H1 (cell line): Measurements from ENCODE around the gene ZNF429. TPM values are rescaled to one million over a fixed set of nuclear protein-coding genes. Genes with fewer than 3 reads are reported as not detected.

Experiments
- CTCF ChIA-PET: fragments of 300-600 bp; sonication (Branson Sonifier 250); formaldehyde crosslinking; loops from one replicate; lab custom pipeline; 2021; ENCODE audit not compliant: partially characterized antibody; lab: Charles Lee
- POLR2A ChIA-PET: fragments of 300-600 bp; sonication (Branson Sonifier 250); formaldehyde crosslinking; loops from one replicate; lab custom pipeline; 2021; ENCODE audit warnings: inconsistent platforms; ENCODE audit not compliant: partially characterized antibody; lab: Charles Lee
- DNase-seq, 2 experiments: peaks; one replicate each; pipeline versions ENCODE4 v3.0.0 to v3.0.0-alpha.2; 2010 to 2022; ENCODE audit warnings: low spot score in 2 of 2, low read depth in 1 of 2, mixed read lengths in 1 of 2
- FAIRE-seq: peaks from 2 replicates; lab custom pipeline; 2011; peaks lifted over from hg19 to GRCh38; lab: Jason Lieb, UNC
- H2AFZ ChIP-seq: 2 replicates; pipeline ENCODE4 v1.8.1; 2012; ENCODE audit warnings: low read length, inconsistent platforms
- H2AK5ac ChIP-seq: 2 replicates; pipeline ENCODE4 v1.6.1; 2013; ENCODE audit warnings: low read depth, low read length
- H2BK120ac ChIP-seq: replicated peaks from 2 replicates; pipeline ENCODE3; 2013; ENCODE audit warnings: low read depth, low read length, inconsistent platforms
- H2BK12ac ChIP-seq: 2 replicates; pipeline ENCODE4 v1.6.1; 2013; ENCODE audit warnings: low read depth, low read length
- H2BK15ac ChIP-seq: 2 replicates; pipeline ENCODE4 v1.6.1; 2013; ENCODE audit warnings: low read length
- H2BK20ac ChIP-seq: 2 replicates; pipeline ENCODE4 v1.6.1; 2013; ENCODE audit warnings: low read length
- H2BK5ac ChIP-seq: 2 replicates; pipeline ENCODE4 v1.6.1; 2013; ENCODE audit warnings: low read depth, low read length
- H3K14ac ChIP-seq: 2 replicates; pipeline ENCODE4 v1.6.1; 2013; ENCODE audit warnings: inconsistent platforms; ENCODE audit not compliant: insufficient read length
- H3K18ac ChIP-seq: 2 replicates; pipeline ENCODE4 v1.6.1; 2013; ENCODE audit warnings: low read length; ENCODE audit errors: extremely low read depth
- H3K23ac ChIP-seq: 2 replicates; pipeline ENCODE4 v1.6.1; 2013; ENCODE audit warnings: inconsistent platforms; ENCODE audit not compliant: insufficient read length
- H3K23me2 ChIP-seq: 2 replicates; pipeline ENCODE4 v1.6.1; 2013; ENCODE audit warnings: low read depth, low read length
- H3K27ac ChIP-seq: 2 replicates; pipeline ENCODE4 v1.6.1; 2011; ENCODE audit warnings: low read depth, low read length, inconsistent platforms
- H3K27me3 ChIP-seq, 4 experiments: replicated peaks in 1 of 4; 1 replicate in 1 of 4; 2 replicates in 3 of 4; pipeline versions ENCODE4 v1.6.1 to v1.8.1; 2011 to 2013; ENCODE audit warnings: low read length in 3 of 4, mild to moderate bottlenecking in 3 of 4, inconsistent platforms in 2 of 4, mixed read lengths in 2 of 4, moderate library complexity in 1 of 4; ENCODE audit not compliant: control insufficient read depth in 3 of 4, insufficient read depth in 3 of 4; ENCODE audit errors: extremely low read depth in 1 of 4
- H3K36me3 ChIP-seq, 4 experiments: 2 replicates each; pipeline versions ENCODE4 v1.6.1 to v1.8.1; 2011 to 2013; ENCODE audit warnings: mild to moderate bottlenecking in 4 of 4, low read length in 3 of 4, moderate library complexity in 2 of 4, control low read depth in 1 of 4, inconsistent platforms in 1 of 4; ENCODE audit not compliant: insufficient read depth in 4 of 4, control insufficient read depth in 2 of 4
- H3K4ac ChIP-seq: replicated peaks from 2 replicates; pipeline ENCODE3; 2013; ENCODE audit warnings: low read length, low read depth, mixed read lengths, inconsistent platforms; ENCODE audit not compliant: insufficient read length
- H3K4me1 ChIP-seq, 4 experiments: replicated peaks in 1 of 4; 1 replicate in 1 of 4; 2 replicates in 3 of 4; pipeline versions ENCODE4 v1.6.1 to v1.8.1; 2011 to 2013; ENCODE audit warnings: low read length in 3 of 4, inconsistent platforms in 2 of 4, mixed read lengths in 1 of 4; ENCODE audit not compliant: insufficient read depth in 4 of 4, control insufficient read depth in 3 of 4
- H3K4me2 ChIP-seq, 2 experiments: 2 replicates each; pipeline versions ENCODE4 v1.6.1 to v1.8.1; 2011 to 2013; ENCODE audit warnings: low read depth in 2 of 2, low read length in 2 of 2, control low read depth in 1 of 2, inconsistent platforms in 1 of 2, mild to moderate bottlenecking in 1 of 2; ENCODE audit not compliant: insufficient read depth in 1 of 2
- H3K4me3 ChIP-seq, 4 experiments: fragments of 200-600, 300-600 bp in 1 of 4; sonication (generic), shearing (Covaris generic), sonication (Bioruptor Twin) in 1 of 4; 2 replicates each; pipeline versions ENCODE4 v1.5.1 to v1.8.1; 2011 to 2016; ENCODE audit warnings: low read length in 4 of 4, low read depth in 3 of 4, control low read depth in 2 of 4, inconsistent platforms in 2 of 4, mild to moderate bottlenecking in 2 of 4, mixed read lengths in 1 of 4, moderate library complexity in 1 of 4; ENCODE audit not compliant: insufficient read depth in 2 of 4; ENCODE audit errors: extremely low read depth in 1 of 4
- H3K56ac ChIP-seq: replicated peaks from 2 replicates; pipeline ENCODE3; 2013; ENCODE audit warnings: low read depth, mild to moderate bottlenecking, mixed read lengths, low read length, inconsistent platforms; ENCODE audit not compliant: insufficient read length
- H3K79me1 ChIP-seq: 2 replicates; pipeline ENCODE4 v1.6.1; 2013; ENCODE audit warnings: low read depth, low read length, control low read depth
- H3K79me2 ChIP-seq, 2 experiments: 2 replicates each; pipeline versions ENCODE4 v1.6.1 to v1.8.1; 2012 to 2013; ENCODE audit warnings: low read length in 2 of 2, mild to moderate bottlenecking in 2 of 2, inconsistent platforms in 1 of 2; ENCODE audit not compliant: insufficient read depth in 2 of 2, control insufficient read depth in 1 of 2
- H3K9ac ChIP-seq, 4 experiments: replicated peaks in 1 of 4; 1 replicate in 1 of 4; 2 replicates in 3 of 4; pipeline versions ENCODE4 v1.6.1 to v1.8.1; 2011 to 2013; ENCODE audit warnings: low read depth in 3 of 4, low read length in 3 of 4, control low read depth in 2 of 4, mild to moderate bottlenecking in 2 of 4, moderate library complexity in 2 of 4, inconsistent platforms in 1 of 4; ENCODE audit errors: extremely low read depth in 1 of 4
- H3K9me3 ChIP-seq, 2 experiments: 2 replicates each; pipeline versions ENCODE4 v1.6.1 to v1.8.1; 2012 to 2013; ENCODE audit warnings: mild to moderate bottlenecking in 2 of 2, moderate library complexity in 2 of 2, control low read depth in 1 of 2, inconsistent platforms in 1 of 2, low read depth in 1 of 2, low read length in 1 of 2, mixed read lengths in 1 of 2; ENCODE audit not compliant: insufficient read depth in 2 of 2
- H4K20me1 ChIP-seq, 2 experiments: replicated peaks in 1 of 2; 2 replicates each; pipeline versions ENCODE3 to v1.8.1; 2011 to 2013; ENCODE audit warnings: inconsistent platforms in 2 of 2, low read length in 2 of 2, mild to moderate bottlenecking in 1 of 2; ENCODE audit not compliant: insufficient read depth in 2 of 2, control insufficient read depth in 1 of 2
- H4K5ac ChIP-seq: 2 replicates; pipeline ENCODE4 v1.6.1; 2013; ENCODE audit warnings: low read length, low read depth, mixed read lengths, inconsistent platforms; ENCODE audit not compliant: insufficient read length
- H4K8ac ChIP-seq: 2 replicates; pipeline ENCODE4 v1.8.0; 2013; ENCODE audit warnings: mild to moderate bottlenecking, moderate library complexity, low read length, inconsistent platforms; ENCODE audit not compliant: insufficient read depth; ENCODE audit errors: extremely low read depth
- H4K91ac ChIP-seq: replicated peaks from 2 replicates; pipeline ENCODE3; 2013; ENCODE audit warnings: low read length, mixed read lengths, inconsistent platforms; ENCODE audit not compliant: insufficient read length
- CREB1 ChIP-seq: IDR thresholded peaks from 2 replicates; pipeline ENCODE4 v1.6.1; 2012; ENCODE audit warnings: inconsistent platforms
- FOSL1 ChIP-seq: IDR thresholded peaks from 2 replicates; pipeline ENCODE4 v1.6.1; 2011; ENCODE audit warnings: mild to moderate bottlenecking, low read depth, low read length, moderate library complexity; ENCODE audit not compliant: insufficient read depth
- POLR2AphosphoS5 ChIP-seq: IDR thresholded peaks from 2 replicates; pipeline ENCODE4 v1.6.1; 2011; ENCODE audit warnings: low read depth, low read length
- SAP30 ChIP-seq: fragments of 300-600 bp; sonication (generic); IDR thresholded peaks from 2 replicates; pipeline ENCODE4 v1.7.1; 2012; ENCODE audit warnings: low read length, moderate library complexity, mild to moderate bottlenecking, inconsistent platforms; ENCODE audit not compliant: insufficient read depth, insufficient replicate concordance
- SIRT6 ChIP-seq: IDR thresholded peaks from one replicate; pipeline ENCODE4 v1.7.1; 2012; ENCODE audit warnings: low read length, inconsistent platforms
- SP2 ChIP-seq: IDR thresholded peaks from 2 replicates; pipeline ENCODE4 v1.6.1; 2012; ENCODE audit warnings: mild to moderate bottlenecking, low read length, inconsistent platforms
- SUZ12 ChIP-seq: fragments of 200-600 bp; sonication (generic); IDR thresholded peaks from 2 replicates; pipeline ENCODE4 v1.6.1; 2012; ENCODE audit warnings: mild to moderate bottlenecking, inconsistent platforms, low read length, moderate library complexity, mixed read lengths
- TAF7 ChIP-seq: optimal IDR thresholded peaks from 2 replicates; pipeline ENCODE3; 2011; ENCODE audit warnings: low read depth, mild to moderate bottlenecking, inconsistent platforms, low read length, moderate library complexity, borderline replicate concordance
- WGBS, 2 experiments: shearing (Covaris generic) in 1 of 2; methylation state at CpG; one replicate each; pipeline versions ENCODE4 v1.1.6 to v1.1.7; 2013 to 2015; ENCODE audit warnings: low lambda C conversion rate in 2 of 2, mixed read lengths in 2 of 2, inconsistent platforms in 1 of 2, low coverage in 1 of 2, missing lambda C conversion rate in 1 of 2; ENCODE audit not compliant: insufficient replicate concordance in 2 of 2, insufficient coverage in 1 of 2, insufficient read length in 1 of 2; ENCODE audit errors: extremely low coverage in 1 of 2, missing lambda C conversion rate in 1 of 2; 5-methylcytosine and 5-hydroxymethylcytosine counted together
- polyA plus RNA-seq, 7 experiments: library from polyadenylated mRNA; depleted of rRNA in 3 of 7; stranded (reverse) in 5 of 7; unstranded in 2 of 7; fragments of >200 nt in 5 of 7; fragments of 200-250 nt in 2 of 7; gene quantifications; 1 replicate in 5 of 7; 2 replicates in 1 of 7; 4 replicates in 1 of 7; pipeline versions ENCODE4 v1.2.1 to v1.2.3, GENCODE V29; 2011 to 2013; ENCODE audit warnings: missing spikeins in 2 of 7, mixed read lengths in 2 of 7
- total RNA-seq: library from RNA; stranded (reverse); fragmentation: NEBNext Ultra II Directional; extraction: Animal tissue kit (Norgen Biotek cat#: 25700); gene quantifications from 2 replicates; pipeline ENCODE4 v1.2.1, GENCODE V29; 2021

ZNF429 gene
- total and polyA plus RNA-seq, 2 of the 8 experiments (the other 6 are each of a cell fraction or from before 2014, with no cell fraction given) = 10.9 to 15.0 TPM

DNA sequence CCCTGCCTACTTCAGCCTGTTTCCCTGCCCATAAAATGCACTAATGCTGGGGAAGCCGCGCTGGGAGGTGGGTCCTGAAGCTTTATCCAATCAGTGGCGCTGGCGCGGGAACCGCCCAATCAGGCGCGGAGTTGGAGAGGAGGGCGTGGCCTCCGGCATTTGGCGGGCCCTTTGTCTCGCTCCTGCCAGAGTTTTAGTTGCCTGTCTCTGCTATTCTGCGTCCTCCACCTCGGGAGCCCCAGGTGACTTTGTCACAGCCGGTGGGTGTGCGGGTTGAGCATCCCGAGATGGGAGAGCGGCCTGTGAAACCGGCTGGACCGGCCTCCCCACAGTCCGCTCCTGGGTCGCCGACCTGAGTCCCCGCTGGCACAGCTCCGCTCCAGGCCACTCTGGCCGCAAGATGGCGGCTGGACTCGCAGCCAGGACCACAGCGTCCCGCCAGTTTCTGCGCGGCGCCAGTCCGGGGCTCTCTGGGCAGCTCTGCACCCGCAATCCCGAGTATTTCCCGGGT is 30.7 kb upstream of the ZNF429 start:
- no peaks in the 10 kb centered on the region for H3K36me3 ChIP-seq
- no peak overlapping the region for H2AFZ ChIP-seq
- TF ChIP-seq FOSL1 (no peak), TAF7 (peak; percentile 80), SP2 (no peak; the same call in 1 of the 2 replicates), SIRT6 (no peak), SAP30 (no peak), SUZ12 (no peak), POLR2AphosphoS5 (peak; percentile 85), CREB1 (no peak)

More for the DNA sequence above, 30.7 kb upstream of the ZNF429 start:
- no peak overlapping the region for H2BK5ac ChIP-seq
- peak; percentile 82 for FAIRE-seq
- H2BK120ac ChIP-seq = no peak overlapping the region
- POLR2A ChIA-PET = interaction anchor here (0.6 to 2.0 kb wide), 18 partner anchors 9 to 298 kb away, joined by 3 to 10 read pairs (median 4); partner anchors contain the start of genes ZNF429, ZNF708 and ZNF738
- H2AK5ac ChIP-seq = no peak overlapping the region
- H3K23me2 ChIP-seq = no peaks in the 10 kb centered on the region
- no peak overlapping the region for H2BK15ac ChIP-seq
- H3K27ac ChIP-seq = peak overlapping the region; percentile 94
- no peak overlapping the region for H3K23ac ChIP-seq
- peak overlapping the region; percentile 62 for H4K5ac ChIP-seq
- DNase-seq = peak in 1 of 2 experiments; percentile 84
- H3K56ac ChIP-seq = no peak overlapping the region
- no peak overlapping the region for H3K14ac ChIP-seq
- H2BK12ac ChIP-seq = no peak overlapping the region
- H3K18ac ChIP-seq = no peak overlapping the region; the same call in 1 of the 2 replicates
- CTCF ChIA-PET = interaction anchor here (5.8 kb wide), 1 partner anchor 9 kb away, joined by 28 read pairs; no protein-coding TSS in a partner anchor
- no peaks in the 10 kb centered on the region; a peak in 1 of 7 replicates for H3K27me3 ChIP-seq
- peak overlapping the region; percentile 35 to 69 (median 60) for H3K4me3 ChIP-seq
- peak overlapping the region; percentile 26 to 63; a peak in 2 of 4 replicates for H3K4me2 ChIP-seq
- H3K9me3 ChIP-seq = no peaks in the 10 kb centered on the region; a peak in 1 of 4 replicates
- H3K4ac ChIP-seq = no peak overlapping the region
- H3K79me2 ChIP-seq = peaks cover 0 to 9% of the 10 kb centered on the region in 2 experiments; a peak in 2 of 4 replicates
- H3K4me1 ChIP-seq = no peaks in the 10 kb centered on the region; a peak in 1 of 7 replicates
- no peak overlapping the region for H4K91ac ChIP-seq
- peak overlapping the region; percentile 98; the same call in 1 of the 2 replicates for H4K8ac ChIP-seq
- no peak overlapping the region for H2BK20ac ChIP-seq
- 29% methylated on average over 37 of the region's 37 CpGs; no CpG with 5 or more reads in 1 of the 2 experiments for WGBS, 2 experiments
- peak overlapping the region; percentile 89 to 97 (median 96) for H3K9ac ChIP-seq
- no peaks in the 10 kb centered on the region for H3K79me1 ChIP-seq
- H4K20me1 ChIP-seq = no peaks in the 10 kb centered on the region
